A549 (cell line): ENCODE data around the gene FOXN4. TPM values are rescaled to one million over a fixed set of nuclear protein-coding genes. Genes with fewer than 3 reads are reported as not detected.
A peak's percentile ranks its signal among the peaks of the same experiment; 100 is the strongest.

Experiments used
- ATAC-seq, 2 experiments: fragments of 200-7000 bp in 1 of 2; fragments of >200 bp in 1 of 2; cut with Nextera tagmentation in 1 of 2; cut with Tn5 transposase in 1 of 2; 3 replicates each; pipeline versions ENCODE4 v1.8.0 to v1.9.1; 2018 to 2020; ENCODE audit warnings: mild to moderate bottlenecking in 1 of 2, moderate library complexity in 1 of 2
- CTCF ChIA-PET: fragments of 300-600 bp; sonication (Branson Sonifier 250); formaldehyde crosslinking; extraction: SDS; loops from one replicate; lab custom pipeline; 2021; ENCODE audit warnings: antibody characterized with exemption, inconsistent platforms; lab: Yijun Ruan, JAX
- POLR2A ChIA-PET: fragments of 350-600 bp; formaldehyde crosslinking; extraction: SDS; loops from one replicate; lab custom pipeline; 2021; ENCODE audit warnings: antibody characterized with exemption, inconsistent platforms; lab: Yijun Ruan, JAX
- DNase-seq, 2 experiments: peaks; one replicate each; pipeline versions ENCODE4 v3.0.0 to v3.0.0-alpha.2; 2011 to 2016; ENCODE audit warnings: low read depth in 1 of 2, low spot score in 1 of 2
- FAIRE-seq: peaks from 2 replicates; lab custom pipeline; 2011; peaks lifted over from hg19 to GRCh38; lab: Jason Lieb, UNC
- H3K27ac ChIP-seq, 2 experiments: fragments of >200 bp; sonication (Bioruptor Twin); formaldehyde crosslinking; 3 replicates each; pipeline ENCODE4 v1.5.1; 2016 to 2017
- H3K4me1 ChIP-seq: fragments of >200 bp; sonication (Bioruptor Twin); formaldehyde crosslinking; 3 replicates; pipeline ENCODE4 v1.6.1; 2016
- H3K4me2 ChIP-seq: fragments of >200 bp; sonication (Bioruptor Twin); formaldehyde crosslinking; 3 replicates; pipeline ENCODE4 v1.6.1; 2016
- H3K4me3 ChIP-seq: fragments of >200 bp; sonication (Bioruptor Twin); formaldehyde crosslinking; 3 replicates; pipeline ENCODE4 v1.5.1; 2016
- H3K9me3 ChIP-seq: fragments of >200 bp; sonication (Bioruptor Twin); formaldehyde crosslinking; 3 replicates; pipeline ENCODE4 v1.6.1; 2016
- ATOH8 ChIP-seq: fragments of 250-450 bp; sonication (Bioruptor Pico); IDR thresholded peaks from 2 replicates; pipeline ENCODE4 v1.5.0; 2020; ENCODE audit warnings: low read depth, mild to moderate bottlenecking, moderate library complexity
- BCL3 ChIP-seq: fragments of >200 bp; sonication (Bioruptor Twin); formaldehyde crosslinking; IDR thresholded peaks from 3 replicates; pipeline ENCODE4 v1.6.1; 2016
- CBX8 ChIP-seq: fragments of 200-600 bp; sonication (generic); IDR thresholded peaks from 2 replicates; pipeline ENCODE4 v1.6.1; 2016
- CHD2 ChIP-seq: fragments of 150-350 bp; IDR thresholded peaks from 2 replicates; pipeline ENCODE4 v1.6.1; 2014; ENCODE audit warnings: low read length; ENCODE audit not compliant: partially characterized antibody
- E2F6 ChIP-seq: IDR thresholded peaks from 2 replicates; pipeline ENCODE4 v1.6.1; 2012; ENCODE audit warnings: low read depth, borderline replicate concordance
- ESRRA ChIP-seq: fragments of 150-350 bp; IDR thresholded peaks from 2 replicates; pipeline ENCODE4 v1.6.1; 2014; ENCODE audit warnings: mild to moderate bottlenecking, low read length, borderline replicate concordance
- HDAC2 ChIP-seq: fragments of 200-600 bp; sonication (generic); IDR thresholded peaks from 2 replicates; pipeline ENCODE4 v1.6.1; 2016
- HOXA7 ChIP-seq: fragments of 250-450 bp; sonication (Bioruptor Pico); IDR thresholded peaks from 2 replicates; pipeline ENCODE4 v1.5.0; 2020; ENCODE audit warnings: mild to moderate bottlenecking, moderate library complexity
- HOXB13 ChIP-seq: fragments of 250-450 bp; sonication (Bioruptor Pico); IDR thresholded peaks from 2 replicates; pipeline ENCODE4 v1.5.0; 2020; ENCODE audit warnings: low read depth, mild to moderate bottlenecking, moderate library complexity
- JUN ChIP-seq, 2 experiments: fragments of >200 bp; sonication (Bioruptor Twin); formaldehyde crosslinking; IDR thresholded peaks; 2 replicates in 1 of 2; 3 replicates in 1 of 2; pipeline ENCODE4 v1.6.1; 2016 to 2017
- JUNB ChIP-seq: fragments of >200 bp; sonication (Bioruptor Twin); formaldehyde crosslinking; IDR thresholded peaks from 2 replicates; pipeline ENCODE4 v1.6.1; 2016
- NFE2L2 ChIP-seq: fragments of 150-350 bp; conservative IDR thresholded peaks from 2 replicates; pipeline ENCODE4 v1.6.1; 2014; ENCODE audit warnings: low read length
- PHF8 ChIP-seq: fragments of 200-600 bp; sonication (generic); IDR thresholded peaks from 2 replicates; pipeline ENCODE4 v1.6.1; 2016; ENCODE audit warnings: low read depth, mild to moderate bottlenecking, antibody characterized with exemption, moderate library complexity, borderline replicate concordance
- POLR2A ChIP-seq: IDR thresholded peaks from 2 replicates; pipeline ENCODE4 v1.6.1; 2012; ENCODE audit warnings: mild to moderate bottlenecking, low read length
- RAD21 ChIP-seq, 2 experiments: fragments of >200 bp in 1 of 2; sonication (Bioruptor Twin) in 1 of 2; formaldehyde crosslinking in 1 of 2; IDR thresholded peaks in 1 of 2; conservative IDR thresholded peaks in 1 of 2; 2 replicates in 1 of 2; 3 replicates in 1 of 2; pipeline ENCODE4 v1.6.1; 2012 to 2018; ENCODE audit warnings: inconsistent platforms in 1 of 2
- RARB ChIP-seq: fragments of 250-450 bp; sonication (Bioruptor Pico); IDR thresholded peaks from 2 replicates; pipeline ENCODE4 v1.8.0; 2021; ENCODE audit warnings: mild to moderate bottlenecking, moderate library complexity
- RCOR1 ChIP-seq: fragments of 150-350 bp; IDR thresholded peaks from 2 replicates; pipeline ENCODE4 v1.6.1; 2014; ENCODE audit warnings: antibody characterized with exemption, low read length, low read depth
- REST ChIP-seq: fragments of 200-600 bp; sonication (generic); IDR thresholded peaks from 2 replicates; pipeline ENCODE4 v1.6.1; 2016; ENCODE audit warnings: antibody characterized with exemption, mild to moderate bottlenecking, moderate library complexity
- TFCP2L1 ChIP-seq: fragments of 250-450 bp; sonication (Bioruptor Pico); IDR thresholded peaks from 2 replicates; pipeline ENCODE4 v1.5.0; 2021; ENCODE audit warnings: mild to moderate bottlenecking
- ZC3H11A ChIP-seq: fragments of 450-650 bp; IDR thresholded peaks from 2 replicates; pipeline ENCODE4 v1.6.1; 2014; ENCODE audit warnings: antibody characterized with exemption, mild to moderate bottlenecking
- ZNF302 ChIP-seq: fragments of 250-450 bp; sonication (Bioruptor Pico); IDR thresholded peaks from 2 replicates; pipeline ENCODE4 v1.9.0; 2021; ENCODE audit warnings: inconsistent platforms, mild to moderate bottlenecking, moderate library complexity
- WGBS: methylation state at CpG from one replicate; pipeline ENCODE4 v1.1.6; 2017; ENCODE audit errors: missing lambda C conversion rate; 5-methylcytosine and 5-hydroxymethylcytosine counted together
- polyA plus RNA-seq, 4 experiments: library from polyadenylated mRNA; depleted of rRNA in 3 of 4; stranded (reverse); fragments of >200 nt; fragmentation: RNase III in 1 of 4; extraction: RNeasy Plus Mini Kit Qiagen cat#74134 plus additional on column Dnase treatment in 1 of 4; gene quantifications; 2 replicates in 3 of 4; 3 replicates in 1 of 4; pipeline ENCODE4 v1.2.3, GENCODE V29; 2011 to 2017
- TF ChIP-seq, protein P1 (sequence below): fragments of 250-450 bp; sonication (Bioruptor Pico); IDR thresholded peaks from 2 replicates; pipeline ENCODE4 v1.5.0; 2021; ENCODE audit warnings: mild to moderate bottlenecking, moderate library complexity, borderline replicate concordance
- TF ChIP-seq, protein P2 (sequence below): fragments of >200 bp; sonication (Bioruptor Twin); formaldehyde crosslinking; IDR thresholded peaks from 2 replicates; pipeline ENCODE4 v1.6.1; 2016

FOXN4 gene
- polyA plus RNA-seq, 2 of the 4 experiments (the other 2 are of a cell fraction), result 0.05 TPM; not detected in 1

DNA sequence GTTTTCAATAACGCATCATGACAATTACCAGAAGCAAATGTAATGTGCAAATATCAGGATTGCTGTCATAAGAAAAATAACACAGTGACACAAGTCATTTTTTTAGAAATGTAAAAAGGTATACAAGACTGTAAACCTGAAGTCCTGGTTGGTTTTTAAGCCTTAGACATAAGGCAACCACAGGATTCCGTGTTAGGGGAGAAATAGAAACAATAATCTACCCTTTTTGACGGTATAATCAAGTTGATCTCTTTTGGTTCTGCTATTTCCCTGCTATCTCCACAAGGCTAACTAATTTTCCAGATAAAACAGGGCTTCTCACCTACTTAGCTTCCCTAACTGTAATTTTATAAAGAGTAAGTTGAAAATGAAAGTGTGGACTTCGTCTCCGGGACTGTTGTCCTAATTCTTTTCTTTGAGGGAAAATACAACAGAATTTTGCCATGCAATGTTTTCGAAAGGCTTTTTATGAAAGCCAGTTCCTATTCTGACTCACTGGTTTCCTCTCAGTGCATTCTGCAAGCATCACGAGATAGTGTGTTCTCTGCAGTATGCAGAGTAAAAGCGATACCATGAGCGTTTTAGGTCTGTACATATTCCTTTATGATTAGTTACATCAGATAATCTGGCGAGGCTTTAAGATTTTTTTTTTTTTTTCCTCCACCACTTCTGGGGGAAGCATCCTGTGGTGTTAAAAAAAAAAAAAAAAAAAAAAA is 49.2 kb upstream of the FOXN4 start:
- ATAC-seq, result no peak
- Histone ChIP-seq H3K4me3 (no peak overlapping the region), H3K4me1 (no peaks in the 10 kb centered on the region), H3K9me3 (no peaks in the 10 kb centered on the region), H3K27ac (no peak overlapping the region), H3K4me2 (0 out of 3 replicates have a peak overlapping the region, but pooled peaks have one; percentile 20)
- ChIA-PET CTCF (no interaction called here), POLR2A (no interaction called here)
- FAIRE-seq, result no peak
- no peak for TF ChIP-seq NFE2L2
- TF ChIP-seq, protein P1, sequence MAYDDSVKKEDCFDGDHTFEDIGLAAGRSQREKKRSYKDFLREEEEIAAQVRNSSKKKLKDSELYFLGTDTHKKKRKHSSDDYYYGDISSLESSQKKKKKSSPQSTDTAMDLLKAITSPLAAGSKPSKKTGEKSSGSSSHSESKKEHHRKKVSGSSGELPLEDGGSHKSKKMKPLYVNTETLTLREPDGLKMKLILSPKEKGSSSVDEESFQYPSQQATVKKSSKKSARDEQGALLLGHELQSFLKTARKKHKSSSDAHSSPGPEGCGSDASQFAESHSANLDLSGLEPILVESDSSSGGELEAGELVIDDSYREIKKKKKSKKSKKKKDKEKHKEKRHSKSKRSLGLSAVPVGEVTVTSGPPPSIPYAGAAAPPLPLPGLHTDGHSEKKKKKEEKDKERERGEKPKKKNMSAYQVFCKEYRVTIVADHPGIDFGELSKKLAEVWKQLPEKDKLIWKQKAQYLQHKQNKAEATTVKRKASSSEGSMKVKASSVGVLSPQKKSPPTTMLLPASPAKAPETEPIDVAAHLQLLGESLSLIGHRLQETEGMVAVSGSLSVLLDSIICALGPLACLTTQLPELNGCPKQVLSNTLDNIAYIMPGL (CRISPR knock-in tag), result no peak
- no peak for TF ChIP-seq JUNB
- no peak for TF ChIP-seq CBX8
- TF ChIP-seq ZNF302 (CRISPR knock-in tag), result no peak
- no peak for TF ChIP-seq POLR2A
- TF ChIP-seq REST, result no peak
- TF ChIP-seq HOXA7 (CRISPR knock-in tag), result no peak
- no peak for TF ChIP-seq BCL3
- no peak for TF ChIP-seq RCOR1
- TF ChIP-seq E2F6, result no peak
- TF ChIP-seq ZC3H11A, result no peak
- TF ChIP-seq ATOH8 (CRISPR knock-in tag), result no peak
- no peak for TF ChIP-seq PHF8
- TF ChIP-seq JUN (IDR thresholded peaks at IDR 0.05), result no peak
- no peak for TF ChIP-seq RARB (CRISPR knock-in tag)
- TF ChIP-seq ESRRA, result no peak
- no peak for TF ChIP-seq TFCP2L1
- WGBS, result 68% methylated on average over 10 of the region's 10 CpGs
- DNase-seq, result no peak

- Histone ChIP-seq H3K4me2 (no peak overlapping the region), H3K4me1 (no peaks in the 10 kb centered on the region), H3K9me3 (no peaks in the 10 kb centered on the region), H3K27ac (no peak overlapping the region), H3K4me3 (no peak overlapping the region)
- CTCF ChIA-PET, result no interaction called here
- 6% methylated on average over 2 of the region's 2 CpGs for WGBS
- ATAC-seq, result no peak
- FAIRE-seq, result no peak
- DNase-seq, result no peak
- TF ChIP-seq, protein P2, sequence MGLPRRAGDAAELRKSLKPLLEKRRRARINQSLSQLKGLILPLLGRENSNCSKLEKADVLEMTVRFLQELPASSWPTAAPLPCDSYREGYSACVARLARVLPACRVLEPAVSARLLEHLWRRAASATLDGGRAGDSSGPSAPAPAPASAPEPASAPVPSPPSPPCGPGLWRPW, result no peak
- TF ChIP-seq RCOR1, result no peak
- TF ChIP-seq REST, result no peak
- TF ChIP-seq HOXB13 (CRISPR knock-in tag), result no peak
- TF ChIP-seq CHD2, result no peak
- no peak for TF ChIP-seq RAD21 (conservative IDR thresholded peaks at IDR 0.05 in 1 of 2, IDR thresholded peaks at IDR 0.05 in 1 of 2)
- TF ChIP-seq HDAC2, result no peak
- TF ChIP-seq, all 56 proteins: peak for 0
- POLR2A ChIA-PET, result no interaction called here
These were observed 47.9 kb upstream of the FOXN4 start for GRCh38 chr12:109357032-109357431.
